ENCODE measurements around the gene MRPL28. TPM values are rescaled to one million over a fixed set of nuclear protein-coding genes. Genes with fewer than 3 reads are reported as not detected.

Gene MRPL28
- total RNA-seq, 1 experiment from 2014 or later = 61.4 TPM

DNA sequence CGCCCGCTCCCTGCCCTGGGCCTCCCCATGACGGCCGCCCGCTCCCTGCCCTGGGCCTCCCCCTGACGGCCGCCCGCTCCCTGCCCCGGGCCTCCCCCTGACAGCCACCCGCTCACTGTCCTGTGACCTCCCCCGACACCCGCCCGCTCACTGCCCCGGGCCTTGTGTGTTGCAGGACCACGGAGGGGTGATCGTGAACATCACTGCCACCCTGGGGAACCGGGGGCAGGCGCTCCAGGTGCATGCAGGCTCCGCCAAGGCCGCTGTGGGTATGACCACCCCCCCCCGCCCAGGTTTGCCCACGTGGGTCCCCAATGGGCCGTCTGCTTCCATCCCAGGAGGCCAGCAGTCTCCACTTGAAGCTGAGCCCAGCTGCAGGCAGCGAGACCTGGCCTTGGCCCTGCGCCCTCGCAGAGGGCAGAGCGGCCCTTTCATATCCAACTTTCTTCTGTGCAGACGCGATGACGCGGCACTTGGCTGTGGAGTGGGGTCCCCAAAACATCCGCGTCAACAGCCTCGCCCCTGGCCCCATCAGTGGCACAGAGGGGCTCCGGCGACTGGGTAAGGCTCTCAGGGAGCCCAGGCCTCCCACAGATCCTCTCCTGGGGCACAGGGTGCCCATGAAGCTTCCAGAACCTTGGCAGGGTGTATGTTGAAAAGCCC, 40.3 kb upstream of the MRPL28 start:
- intact Hi-C loops (cut with micrococcal nuclease) = no loop called here
- ChIA-PET RAD21 (ENCODE audit: low non-redundant PET in 1 of 2, low total read pairs in 2 of 2, uncharacterized antibody in 2 of 2, unreplicated experiment in 2 of 2) (no interaction called here), CTCF (no interaction called here), POLR2A (no interaction called here)
- Histone ChIP-seq H3K4me2 (ENCODE audit: low read length) (no peak overlapping the region), H3K9me3 (ENCODE audit: control insufficient read depth in 1 of 2, insufficient read depth in 1 of 2, low read depth in 1 of 2, low read length in 2 of 2) (no peaks in the 10 kb centered on the region), H2AFZ (ENCODE audit: low read depth, low read length, poor library complexity, severe bottlenecking) (no peak overlapping the region), H3K27me3 (ENCODE audit: insufficient read depth, low read length) (no peaks in the 10 kb centered on the region), H3K79me2 (ENCODE audit: insufficient read depth, low read length) (no peaks in the 10 kb centered on the region), H4K20me1 (ENCODE audit: insufficient read depth) (no peaks in the 10 kb centered on the region), H3K4me3 (replicated peaks in 1 of 2; ENCODE audit: low read depth in 1 of 2, low read length in 2 of 2) (no peak overlapping the region), H3K27ac (ENCODE audit: low read depth, low read length) (no peak overlapping the region), H3K9me2 (ENCODE audit: insufficient read depth) (no peaks in the 10 kb centered on the region), H3K36me3 (ENCODE audit: control insufficient read depth in 1 of 2, insufficient read depth in 2 of 2, low read length in 2 of 2) (no peaks in the 10 kb centered on the region), H3K9ac (ENCODE audit: low read length) (no peak overlapping the region), H3K4me1 (ENCODE audit: control insufficient read depth in 1 of 2, insufficient read depth in 2 of 2, low read length in 2 of 2) (no peaks in the 10 kb centered on the region)
- BruUV-seq (replicated peaks) = no TSS peak
- ATAC-seq = no peak
- DNase-seq (ENCODE audit: low read depth, low spot score) = no peak
- no peak for TF ChIP-seq SP1 (IDR thresholded peaks at IDR 0.05; ENCODE audit: low read depth)
- no peak for TF ChIP-seq POLR2AphosphoS5 (IDR thresholded peaks at IDR 0.05; ENCODE audit: low read depth, low read length)
- TF ChIP-seq JUND (IDR thresholded peaks at IDR 0.05) = no peak
- TF ChIP-seq ELF1 (IDR thresholded peaks at IDR 0.05; ENCODE audit: borderline replicate concordance, low read depth) = no peak
- TF ChIP-seq TCF7L2 (IDR thresholded peaks at IDR 0.05; ENCODE audit: borderline replicate concordance, extremely low read depth, insufficient read depth, insufficient read length) = no peak
- TF ChIP-seq, protein P1, sequence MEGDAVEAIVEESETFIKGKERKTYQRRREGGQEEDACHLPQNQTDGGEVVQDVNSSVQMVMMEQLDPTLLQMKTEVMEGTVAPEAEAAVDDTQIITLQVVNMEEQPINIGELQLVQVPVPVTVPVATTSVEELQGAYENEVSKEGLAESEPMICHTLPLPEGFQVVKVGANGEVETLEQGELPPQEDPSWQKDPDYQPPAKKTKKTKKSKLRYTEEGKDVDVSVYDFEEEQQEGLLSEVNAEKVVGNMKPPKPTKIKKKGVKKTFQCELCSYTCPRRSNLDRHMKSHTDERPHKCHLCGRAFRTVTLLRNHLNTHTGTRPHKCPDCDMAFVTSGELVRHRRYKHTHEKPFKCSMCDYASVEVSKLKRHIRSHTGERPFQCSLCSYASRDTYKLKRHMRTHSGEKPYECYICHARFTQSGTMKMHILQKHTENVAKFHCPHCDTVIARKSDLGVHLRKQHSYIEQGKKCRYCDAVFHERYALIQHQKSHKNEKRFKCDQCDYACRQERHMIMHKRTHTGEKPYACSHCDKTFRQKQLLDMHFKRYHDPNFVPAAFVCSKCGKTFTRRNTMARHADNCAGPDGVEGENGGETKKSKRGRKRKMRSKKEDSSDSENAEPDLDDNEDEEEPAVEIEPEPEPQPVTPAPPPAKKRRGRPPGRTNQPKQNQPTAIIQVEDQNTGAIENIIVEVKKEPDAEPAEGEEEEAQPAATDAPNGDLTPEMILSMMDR (IDR thresholded peaks at IDR 0.05 in 2 of 3, conservative IDR thresholded peaks at IDR 0.05 in 1 of 3; ENCODE audit: borderline replicate concordance in 1 of 3, insufficient read depth in 1 of 3, low read depth in 2 of 3, low read length in 2 of 3) = no peak
- no peak for TF ChIP-seq EZH2 (IDR thresholded peaks at IDR 0.05)
- no peak for TF ChIP-seq FOSL1 (IDR thresholded peaks at IDR 0.05; ENCODE audit: low read depth)
- no peak for TF ChIP-seq ZFX (IDR thresholded peaks at IDR 0.05)
- TF ChIP-seq, protein P2, sequence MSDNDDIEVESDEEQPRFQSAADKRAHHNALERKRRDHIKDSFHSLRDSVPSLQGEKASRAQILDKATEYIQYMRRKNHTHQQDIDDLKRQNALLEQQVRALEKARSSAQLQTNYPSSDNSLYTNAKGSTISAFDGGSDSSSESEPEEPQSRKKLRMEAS (IDR thresholded peaks at IDR 0.05) = no peak
- TF ChIP-seq, protein P3, sequence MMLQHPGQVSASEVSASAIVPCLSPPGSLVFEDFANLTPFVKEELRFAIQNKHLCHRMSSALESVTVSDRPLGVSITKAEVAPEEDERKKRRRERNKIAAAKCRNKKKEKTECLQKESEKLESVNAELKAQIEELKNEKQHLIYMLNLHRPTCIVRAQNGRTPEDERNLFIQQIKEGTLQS (IDR thresholded peaks at IDR 0.05) = no peak
- TF ChIP-seq, protein P4, sequence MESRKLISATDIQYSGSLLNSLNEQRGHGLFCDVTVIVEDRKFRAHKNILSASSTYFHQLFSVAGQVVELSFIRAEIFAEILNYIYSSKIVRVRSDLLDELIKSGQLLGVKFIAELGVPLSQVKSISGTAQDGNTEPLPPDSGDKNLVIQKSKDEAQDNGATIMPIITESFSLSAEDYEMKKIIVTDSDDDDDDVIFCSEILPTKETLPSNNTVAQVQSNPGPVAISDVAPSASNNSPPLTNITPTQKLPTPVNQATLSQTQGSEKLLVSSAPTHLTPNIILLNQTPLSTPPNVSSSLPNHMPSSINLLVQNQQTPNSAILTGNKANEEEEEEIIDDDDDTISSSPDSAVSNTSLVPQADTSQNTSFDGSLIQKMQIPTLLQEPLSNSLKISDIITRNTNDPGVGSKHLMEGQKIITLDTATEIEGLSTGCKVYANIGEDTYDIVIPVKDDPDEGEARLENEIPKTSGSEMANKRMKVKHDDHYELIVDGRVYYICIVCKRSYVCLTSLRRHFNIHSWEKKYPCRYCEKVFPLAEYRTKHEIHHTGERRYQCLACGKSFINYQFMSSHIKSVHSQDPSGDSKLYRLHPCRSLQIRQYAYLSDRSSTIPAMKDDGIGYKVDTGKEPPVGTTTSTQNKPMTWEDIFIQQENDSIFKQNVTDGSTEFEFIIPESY (IDR thresholded peaks at IDR 0.05; ENCODE audit: extremely low read depth, insufficient replicate concordance, low read length) = no peak

Measured in HCT116 (cell line).